Measurements from ENCODE around the gene GYS1. TPM values are rescaled to one million over a fixed set of nuclear protein-coding genes. Genes with fewer than 3 reads are reported as not detected.
A peak's percentile ranks its signal among the peaks of the same experiment; 100 is the strongest.

The GYS1 gene
- total and polyA plus RNA-seq, 4 donors = 21.5 to 61.9 (median 39.6) TPM

DNA sequence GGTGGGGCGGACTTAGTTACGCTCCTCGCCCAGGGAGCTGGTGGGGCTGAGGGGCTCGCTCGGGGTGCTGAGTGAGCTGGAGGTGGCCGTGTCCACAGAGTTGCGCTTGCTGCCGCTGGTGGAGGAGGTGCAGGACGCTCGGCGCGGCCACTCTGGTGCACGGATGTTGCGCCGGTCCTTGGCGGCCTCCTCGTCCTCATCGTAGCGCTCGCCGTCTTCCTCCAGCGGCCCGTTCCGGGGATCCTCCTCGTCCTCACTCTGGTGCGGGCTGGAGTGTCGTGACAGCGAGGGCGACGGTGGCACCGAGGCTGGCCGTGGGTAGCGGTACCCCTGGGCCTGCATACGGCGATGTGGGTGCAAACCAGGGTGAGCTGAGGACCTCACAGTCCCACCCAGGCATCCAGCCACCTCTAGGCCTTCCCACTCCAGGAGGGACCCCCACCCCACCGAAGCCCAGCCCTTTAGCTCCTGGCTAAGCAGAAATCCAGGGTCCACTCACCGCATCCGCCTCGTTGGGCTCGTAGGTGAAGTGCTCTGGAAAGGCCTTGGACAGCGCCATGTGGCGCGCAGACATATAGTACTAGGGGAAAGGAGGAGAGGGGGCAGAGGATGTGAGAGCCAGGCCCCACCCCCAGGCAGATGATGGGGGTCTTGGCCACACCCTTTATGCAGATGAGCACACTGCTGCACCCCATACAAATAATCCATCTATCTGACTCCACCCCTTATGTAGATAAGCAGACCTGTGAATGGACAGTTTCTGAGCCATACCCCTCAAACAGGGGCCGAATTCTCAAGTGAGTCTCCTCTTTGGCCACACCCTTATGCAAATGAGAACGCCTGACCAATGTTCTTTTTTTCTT, 23.6 kb downstream of the GYS1 start:
- Histone ChIP-seq H3K9me3 (ENCODE audit: control insufficient read depth, low read length) (no peaks in the 10 kb centered on the region), H3K4me3 (ENCODE audit: low read length in 2 of 2) (no peak overlapping the region), H3K27ac (ENCODE audit: low read depth in 1 of 2, low read length in 2 of 2) (no peak overlapping the region), H3K36me3 (ENCODE audit: control insufficient read depth in 1 of 2, insufficient read depth in 2 of 2, low read length in 1 of 2) (peaks cover 0 to 3% of the 10 kb centered on the region in 2 donors), H3K4me1 (ENCODE audit: control insufficient read depth in 1 of 2, insufficient read depth in 2 of 2, low read length in 2 of 2) (no peaks in the 10 kb centered on the region), H3K27me3 (ENCODE audit: control insufficient read depth in 1 of 2, insufficient read depth in 2 of 2, low read length in 1 of 2) (peaks cover 0 to 2% of the 10 kb centered on the region in 2 donors)
- intact Hi-C loops (cut with DNase I) = loop anchor here (5.0 to 10.0 kb wide), 6 partner anchors 67 to 325 kb away; partner anchors contain the start of genes PPP1R15A (in 2 of the 2), CA11 (in 1 of the 2) and NUCB1 (in 1 of the 2)
- ATAC-seq (ENCODE audit: low FRiP score) = no peak
- 92 to 93% methylated on average over 37 to 45 of the region's 45 CpGs for WGBS, 2 donors
- peak in 1 of 2 donors; percentile 81 for DNase-seq

DNA sequence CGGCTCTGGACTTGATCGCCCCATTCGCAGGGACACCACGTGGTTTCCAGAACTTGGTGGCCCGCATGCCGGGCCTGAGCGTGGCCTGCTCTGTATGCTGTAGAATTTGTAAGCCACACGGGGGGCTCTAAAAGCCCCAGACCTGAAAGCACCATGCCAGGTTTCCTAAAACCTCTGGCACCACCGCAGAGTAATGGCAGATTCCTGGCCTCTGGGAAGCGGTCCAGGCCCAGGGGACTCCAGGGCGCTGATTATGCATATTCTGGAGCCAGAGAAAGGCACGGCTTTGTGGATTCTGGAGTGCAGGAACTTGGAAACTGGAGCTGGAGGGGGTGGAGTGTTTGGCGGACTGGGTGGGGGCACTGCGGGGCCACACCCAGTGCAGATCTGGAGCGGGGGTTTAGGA, 24.3 kb downstream of the GYS1 start:
- Histone ChIP-seq H3K4me3 (ENCODE audit: low read length in 2 of 2) (no peak overlapping the region), H3K27me3 (ENCODE audit: control insufficient read depth in 1 of 2, insufficient read depth in 2 of 2, low read length in 1 of 2) (peaks cover 0 to 2% of the 10 kb centered on the region in 2 donors), H3K4me1 (ENCODE audit: control insufficient read depth in 1 of 2, insufficient read depth in 2 of 2, low read length in 2 of 2) (no peaks in the 10 kb centered on the region), H3K9me3 (ENCODE audit: control insufficient read depth, low read length) (no peaks in the 10 kb centered on the region), H3K27ac (ENCODE audit: low read depth in 1 of 2, low read length in 2 of 2) (no peak overlapping the region), H3K36me3 (ENCODE audit: control insufficient read depth in 1 of 2, insufficient read depth in 2 of 2, low read length in 1 of 2) (no peaks in the 10 kb centered on the region)
- no peak for ATAC-seq (ENCODE audit: low FRiP score)
- DNase-seq = peak in 1 of 2 donors; percentile 69
- intact Hi-C loops (cut with DNase I) = loop anchor here (5.0 to 10.0 kb wide), 3 partner anchors 94 to 177 kb away; partner anchors contain the start of gene PPP1R15A (in 2 of the 2)
- WGBS, 2 donors = 38 to 48% methylated on average over 15 of the region's 15 CpGs

DNA sequence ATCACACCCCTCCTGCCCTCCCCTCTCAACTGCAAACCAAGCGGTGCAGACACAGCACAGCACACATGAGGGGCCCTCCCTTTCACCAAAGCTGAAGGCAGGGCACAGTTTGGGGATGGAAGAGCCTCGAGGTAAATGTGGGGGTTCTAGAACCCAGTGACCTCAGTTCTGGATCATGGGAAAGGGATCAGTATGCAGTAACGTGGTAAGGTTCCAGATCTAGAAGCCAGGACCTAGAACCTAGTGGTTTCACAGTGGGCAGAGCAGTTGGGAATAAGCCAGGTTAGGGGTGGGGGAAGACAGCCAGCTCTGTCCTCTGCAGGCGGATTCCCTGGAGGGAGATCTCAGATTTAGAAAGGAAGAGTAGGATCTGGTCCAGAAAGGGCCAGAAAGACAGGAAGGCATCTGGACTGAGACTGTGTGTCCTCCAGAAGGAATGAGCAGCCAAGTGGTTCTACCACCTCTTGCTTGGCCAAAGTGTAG, 24.9 kb downstream of the GYS1 start:
- Histone ChIP-seq H3K4me3 (ENCODE audit: low read length in 2 of 2) (no peak overlapping the region), H3K27me3 (ENCODE audit: control insufficient read depth in 1 of 2, insufficient read depth in 2 of 2, low read length in 1 of 2) (peaks cover 0 to 2% of the 10 kb centered on the region in 2 donors), H3K4me1 (ENCODE audit: control insufficient read depth in 1 of 2, insufficient read depth in 2 of 2, low read length in 2 of 2) (no peaks in the 10 kb centered on the region), H3K36me3 (ENCODE audit: control insufficient read depth in 1 of 2, insufficient read depth in 2 of 2, low read length in 1 of 2) (no peaks in the 10 kb centered on the region), H3K27ac (ENCODE audit: low read depth in 1 of 2, low read length in 2 of 2) (no peak overlapping the region), H3K9me3 (ENCODE audit: control insufficient read depth, low read length) (no peaks in the 10 kb centered on the region)
- intact Hi-C loops (cut with DNase I) = loop anchor here (5.0 to 10.0 kb wide), 3 partner anchors 93 to 176 kb away; partner anchors contain the start of gene PPP1R15A (in 2 of the 2)
- DNase-seq (no peak), ATAC-seq (ENCODE audit: low FRiP score) (no peak)
- WGBS, 2 donors = 49 to 54% methylated on average over 4 of the region's 4 CpGs

DNA sequence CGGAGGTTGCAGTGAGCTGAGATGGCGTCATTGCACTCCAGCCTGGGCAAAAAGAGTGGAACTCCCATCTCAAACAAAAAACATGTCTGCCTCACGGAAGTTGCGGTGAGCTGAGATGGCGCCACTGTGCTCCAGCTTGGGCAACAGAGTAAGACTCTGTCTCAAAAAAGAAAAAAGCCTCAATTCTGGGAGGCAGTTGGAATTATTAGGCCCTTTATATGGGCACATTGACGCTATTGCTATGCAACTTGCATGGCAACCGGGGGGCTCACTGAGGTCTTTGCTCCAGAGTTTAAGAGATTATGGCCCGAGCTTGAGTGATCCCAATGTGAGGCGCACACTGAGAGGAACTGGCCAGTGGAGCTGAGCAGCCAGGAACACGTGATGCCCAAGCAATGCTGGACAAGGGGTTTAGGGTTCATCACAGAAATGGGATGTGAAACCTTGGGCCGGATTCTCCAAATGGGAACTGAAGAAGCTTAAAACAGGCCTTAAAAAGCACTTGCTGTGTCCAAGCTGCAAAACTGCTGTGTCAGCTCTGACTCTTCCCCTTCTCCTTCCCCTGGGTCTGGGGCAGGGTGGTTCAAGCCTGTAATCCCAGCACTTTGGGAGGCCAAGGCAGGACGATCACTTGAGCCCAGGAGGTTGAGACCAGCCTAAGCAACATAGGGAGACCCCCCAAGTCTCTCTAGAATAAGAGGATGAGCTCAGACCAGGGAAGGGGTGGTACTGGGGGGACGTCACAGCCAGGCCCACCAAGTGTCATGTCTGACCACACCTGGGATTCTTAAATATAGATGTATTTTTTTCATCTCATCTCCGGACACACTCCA, 25.5 kb downstream of the GYS1 start:
- no peaks in the 10 kb centered on the region for H3K36me3 ChIP-seq (ENCODE audit: control insufficient read depth in 1 of 2, insufficient read depth in 2 of 2, low read length in 1 of 2)
- H3K4me1 ChIP-seq (ENCODE audit: control insufficient read depth in 1 of 2, insufficient read depth in 2 of 2, low read length in 2 of 2) = no peaks in the 10 kb centered on the region

DNA sequence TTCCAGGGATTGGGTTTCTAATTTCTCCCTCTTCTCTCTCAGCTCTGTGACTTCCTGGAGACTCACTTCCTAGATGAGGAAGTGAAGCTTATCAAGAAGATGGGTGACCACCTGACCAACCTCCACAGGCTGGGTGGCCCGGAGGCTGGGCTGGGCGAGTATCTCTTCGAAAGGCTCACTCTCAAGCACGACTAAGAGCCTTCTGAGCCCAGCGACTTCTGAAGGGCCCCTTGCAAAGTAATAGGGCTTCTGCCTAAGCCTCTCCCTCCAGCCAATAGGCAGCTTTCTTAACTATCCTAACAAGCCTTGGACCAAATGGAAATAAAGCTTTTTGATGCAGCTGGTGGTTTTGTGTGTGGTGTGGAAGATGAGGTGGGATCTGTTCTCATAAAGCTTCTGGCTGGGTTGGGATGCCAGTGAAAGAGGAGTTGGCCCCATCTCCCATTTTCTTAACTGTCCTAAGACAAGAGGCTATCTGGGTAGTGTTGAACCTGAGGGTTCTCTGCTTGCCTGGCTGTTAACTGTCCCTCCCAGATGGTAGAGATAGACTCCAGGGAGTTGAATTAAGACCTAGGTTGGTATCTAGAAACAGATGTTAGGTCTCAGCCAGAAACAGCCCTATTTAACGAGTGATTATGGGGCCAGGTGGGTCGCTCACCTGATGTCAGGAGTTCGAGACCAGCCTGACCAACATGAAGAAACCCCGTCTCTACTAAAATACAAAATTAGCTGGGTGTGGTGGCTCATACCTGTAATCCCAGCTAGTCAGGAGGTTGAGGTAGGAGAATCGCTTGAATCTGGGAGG, 26.4 kb downstream of the GYS1 start:
- no peak for ATAC-seq (ENCODE audit: low FRiP score)
- WGBS, 2 donors = 82 to 86% methylated on average over 10 of the region's 10 CpGs
- peak overlapping the region; percentile 56 to 78 for H3K4me3 ChIP-seq (ENCODE audit: low read length in 2 of 2)
- H3K27me3 ChIP-seq (ENCODE audit: control insufficient read depth in 1 of 2, insufficient read depth in 2 of 2, low read length in 1 of 2) = peaks cover 0 to 2% of the 10 kb centered on the region in 2 donors
- H3K27ac ChIP-seq (ENCODE audit: low read depth in 1 of 2, low read length in 2 of 2) = no peak overlapping the region
- H3K4me1 ChIP-seq (ENCODE audit: control insufficient read depth in 1 of 2, insufficient read depth in 2 of 2, low read length in 2 of 2) = no peaks in the 10 kb centered on the region
- intact Hi-C loops (cut with DNase I) = loop anchor here (5.0 to 10.0 kb wide), 3 partner anchors 92 to 174 kb away; partner anchors contain the start of gene PPP1R15A (in 2 of the 2)
- no peak for DNase-seq
- H3K9me3 ChIP-seq (ENCODE audit: control insufficient read depth, low read length) = no peaks in the 10 kb centered on the region
- H3K36me3 ChIP-seq (ENCODE audit: control insufficient read depth in 1 of 2, insufficient read depth in 2 of 2, low read length in 1 of 2) = no peaks in the 10 kb centered on the region

More for the DNA sequence above, 25.5 kb downstream of the GYS1 start:
- H3K9me3 ChIP-seq (ENCODE audit: control insufficient read depth, low read length) = no peaks in the 10 kb centered on the region
- peak in 1 of 2 donors; percentile 86 for DNase-seq
- peaks cover 0 to 2% of the 10 kb centered on the region in 2 donors for H3K27me3 ChIP-seq (ENCODE audit: control insufficient read depth in 1 of 2, insufficient read depth in 2 of 2, low read length in 1 of 2)
- ATAC-seq (ENCODE audit: low FRiP score) = no peak
- H3K4me3 ChIP-seq (ENCODE audit: low read length in 2 of 2) = no peak overlapping the region
- no peak overlapping the region for H3K27ac ChIP-seq (ENCODE audit: low read depth in 1 of 2, low read length in 2 of 2)
- 76 to 78% methylated on average over 14 of the region's 14 CpGs for WGBS, 2 donors
- intact Hi-C loops (cut with DNase I) = loop anchor here (5.0 to 10.0 kb wide), 3 partner anchors 93 to 175 kb away; partner anchors contain the start of gene PPP1R15A (in 2 of the 2)

DNA sequence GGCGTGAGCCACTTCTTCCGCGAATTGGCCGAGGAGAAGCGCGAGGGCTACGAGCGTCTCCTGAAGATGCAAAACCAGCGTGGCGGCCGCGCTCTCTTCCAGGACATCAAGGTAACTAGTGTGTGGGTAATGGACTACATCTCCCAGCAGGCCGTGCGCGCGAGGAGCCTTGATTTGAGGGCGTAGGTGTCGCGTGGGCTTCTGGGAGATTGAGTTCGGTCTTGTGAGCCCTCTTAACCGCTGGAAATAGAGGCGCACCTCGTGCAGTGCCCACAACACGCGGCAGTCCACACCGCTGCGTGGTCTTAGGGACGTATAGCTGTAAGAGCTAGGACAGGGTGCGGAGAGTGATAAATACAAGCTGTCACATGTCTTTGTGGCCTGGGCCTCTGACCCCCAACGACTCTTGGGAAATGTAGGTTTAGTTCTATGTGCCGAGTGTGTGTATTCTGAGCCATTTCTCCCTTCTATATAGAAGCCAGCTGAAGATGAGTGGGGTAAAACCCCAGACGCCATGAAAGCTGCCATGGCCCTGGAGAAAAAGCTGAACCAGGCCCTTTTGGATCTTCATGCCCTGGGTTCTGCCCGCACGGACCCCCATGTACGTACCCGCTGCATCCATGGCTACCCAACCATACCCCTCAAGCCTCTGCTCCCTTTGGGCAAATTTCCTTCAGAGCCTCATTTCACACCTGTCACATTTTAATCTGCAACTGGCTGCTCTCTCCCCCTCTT, 27.1 kb downstream of the GYS1 start:
- H3K4me1 ChIP-seq (ENCODE audit: control insufficient read depth in 1 of 2, insufficient read depth in 2 of 2, low read length in 2 of 2) = no peaks in the 10 kb centered on the region
- peak overlapping the region in 1 of 2 donors; percentile 73 for H3K27ac ChIP-seq (ENCODE audit: low read depth in 1 of 2, low read length in 2 of 2)
- ATAC-seq (ENCODE audit: low FRiP score) = peak; percentile 63
- H3K27me3 ChIP-seq (ENCODE audit: control insufficient read depth in 1 of 2, insufficient read depth in 2 of 2, low read length in 1 of 2) = peaks cover 0 to 2% of the 10 kb centered on the region in 2 donors
- intact Hi-C loops (cut with DNase I) = loop anchor here (2.0 to 10.0 kb wide), 4 partner anchors 27 to 174 kb away; partner anchors contain the start of genes PPP1R15A (in 2 of the 2), GYS1 (in 1 of the 2) and RUVBL2 (in 1 of the 2)
- 8 to 10% methylated on average over 36 of the region's 36 CpGs for WGBS, 2 donors
- H3K36me3 ChIP-seq (ENCODE audit: control insufficient read depth in 1 of 2, insufficient read depth in 2 of 2, low read length in 1 of 2) = no peaks in the 10 kb centered on the region
- no peaks in the 10 kb centered on the region for H3K9me3 ChIP-seq (ENCODE audit: control insufficient read depth, low read length)
- peak; percentile 93 to 96 for DNase-seq
- H3K4me3 ChIP-seq (ENCODE audit: low read length in 2 of 2) = peak overlapping the region; percentile 56 to 78

DNA sequence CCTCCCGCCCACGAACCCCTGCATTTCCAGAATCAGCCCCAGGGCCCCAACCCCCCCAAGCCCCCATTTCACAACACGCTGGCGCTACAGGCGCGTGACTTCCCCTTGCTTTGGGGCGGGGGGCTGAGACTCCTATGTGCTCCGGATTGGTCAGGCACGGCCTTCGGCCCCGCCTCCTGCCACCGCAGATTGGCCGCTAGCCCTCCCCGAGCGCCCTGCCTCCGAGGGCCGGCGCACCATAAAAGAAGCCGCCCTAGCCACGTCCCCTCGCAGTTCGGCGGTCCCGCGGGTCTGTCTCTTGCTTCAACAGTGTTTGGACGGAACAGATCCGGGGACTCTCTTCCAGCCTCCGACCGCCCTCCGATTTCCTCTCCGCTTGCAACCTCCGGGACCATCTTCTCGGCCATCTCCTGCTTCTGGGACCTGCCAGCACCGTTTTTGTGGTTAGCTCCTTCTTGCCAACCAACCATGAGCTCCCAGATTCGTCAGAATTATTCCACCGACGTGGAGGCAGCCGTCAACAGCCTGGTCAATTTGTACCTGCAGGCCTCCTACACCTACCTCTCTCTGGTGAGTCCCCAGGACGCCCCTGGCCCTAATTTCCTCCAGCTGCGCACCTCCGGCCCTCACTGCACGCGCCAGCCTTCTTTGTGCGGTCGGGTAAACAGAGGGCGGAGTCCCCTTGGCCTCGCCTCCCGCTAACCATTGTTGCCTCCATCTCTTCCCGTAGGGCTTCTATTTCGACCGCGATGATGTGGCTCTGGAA, 27.9 kb downstream of the GYS1 start, which contains the start of gene FTL:
Gene FTL (plus strand): TSS at position 270 of the 766 bp plus-strand sequence. CDS start 199 bp downstream, at position 469.
- H3K36me3 ChIP-seq (ENCODE audit: control insufficient read depth in 1 of 2, insufficient read depth in 2 of 2, low read length in 1 of 2) = no peaks in the 10 kb centered on the region
- H3K4me1 ChIP-seq (ENCODE audit: control insufficient read depth in 1 of 2, insufficient read depth in 2 of 2, low read length in 2 of 2) = no peaks in the 10 kb centered on the region
- no peaks in the 10 kb centered on the region for H3K9me3 ChIP-seq (ENCODE audit: control insufficient read depth, low read length)
- H3K4me3 ChIP-seq (ENCODE audit: low read length in 2 of 2) = peak within 1 kb of the TSS; percentile 56 to 78
- WGBS, 2 donors = 0 to 1% methylated on average over 51 to 52 of the region's 52 CpGs
- ATAC-seq (ENCODE audit: low FRiP score) (peak; percentile 94), DNase-seq (peak; percentile 99)
- H3K27me3 ChIP-seq (ENCODE audit: control insufficient read depth in 1 of 2, insufficient read depth in 2 of 2, low read length in 1 of 2) = peaks cover 0 to 2% of the 10 kb centered on the region in 2 donors
- H3K27ac ChIP-seq (ENCODE audit: low read depth in 1 of 2, low read length in 2 of 2) = peak within 1 kb of the TSS; percentile 80 to 92
- intact Hi-C loops (cut with DNase I) = loop anchor here (2.0 to 10.0 kb wide), 4 partner anchors 28 to 173 kb away; partner anchors contain the start of genes PPP1R15A (in 2 of the 2), GYS1 (in 1 of the 2) and RUVBL2 (in 1 of the 2)

Measured in aorta (tissue), 5 donors.